ENCODE data around the gene IFT22.

Gene IFT22

DNA sequence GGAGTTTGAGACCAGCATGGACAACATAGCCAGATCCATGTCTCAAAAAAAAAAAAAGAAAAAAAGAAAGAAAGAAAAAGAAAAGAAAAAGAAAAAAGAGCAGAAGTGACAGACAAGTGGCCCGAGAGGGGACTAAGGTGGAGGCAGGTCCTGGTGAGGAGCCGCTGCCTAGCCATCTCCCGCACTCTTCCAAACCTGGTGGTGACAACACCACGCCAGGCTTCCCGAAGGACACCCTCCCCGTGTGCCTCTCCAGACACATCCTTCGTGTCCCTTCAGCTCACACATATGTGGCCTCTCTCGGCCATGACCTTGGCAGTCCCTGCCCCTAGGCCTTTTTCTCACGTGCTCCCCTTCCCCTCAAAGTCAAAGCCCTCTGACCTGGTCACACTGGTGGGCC is 36.4 kb downstream of the IFT22 start:
- TF ChIP-seq EGR1 (IDR thresholded peaks at IDR 0.05) (no peak), NFIC (IDR thresholded peaks at IDR 0.05) (no peak)

DNA sequence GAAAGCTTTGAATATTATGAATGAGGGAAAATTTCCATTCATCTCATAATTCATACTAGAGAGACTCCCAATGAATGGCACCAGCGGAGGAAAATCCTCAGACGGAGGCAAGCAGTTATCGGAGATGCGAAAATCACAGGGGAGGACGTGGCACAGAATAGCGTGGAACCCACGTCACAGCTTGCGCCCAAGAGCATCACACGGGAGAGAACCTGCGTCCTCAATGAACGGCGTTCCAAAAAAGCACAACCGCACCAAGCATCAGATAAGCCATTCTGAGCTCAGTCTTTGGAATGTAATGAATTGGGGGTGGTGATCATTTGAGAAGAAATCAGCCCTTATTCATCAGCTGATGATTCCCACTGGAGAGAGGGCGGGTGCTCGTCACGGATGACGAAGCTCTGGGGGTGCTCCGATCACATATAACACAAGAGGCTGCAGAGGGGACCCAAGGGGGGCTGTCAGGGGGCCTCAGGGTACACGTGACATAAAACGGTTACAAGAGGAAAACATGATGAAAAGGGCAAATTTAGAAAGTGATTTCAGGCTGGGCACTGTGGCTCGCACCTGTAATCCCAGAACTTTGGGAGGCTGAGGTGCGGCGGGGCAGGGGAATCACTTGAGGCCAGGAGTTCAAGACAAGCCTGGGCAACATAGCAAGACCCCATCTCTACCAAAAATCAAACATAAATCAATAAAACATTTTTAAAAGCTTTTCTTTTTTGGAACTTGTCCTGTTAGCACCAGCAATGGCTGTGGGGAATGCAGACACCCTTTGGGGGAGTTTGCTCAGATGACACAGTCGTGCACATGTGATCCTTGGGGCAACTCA is 42.9 kb downstream of the IFT22 start:
- TF ChIP-seq CEBPB (IDR thresholded peaks at IDR 0.05) (no peak), RAD21 (IDR thresholded peaks at IDR 0.05; ENCODE audit: low read depth) (no peak)

DNA sequence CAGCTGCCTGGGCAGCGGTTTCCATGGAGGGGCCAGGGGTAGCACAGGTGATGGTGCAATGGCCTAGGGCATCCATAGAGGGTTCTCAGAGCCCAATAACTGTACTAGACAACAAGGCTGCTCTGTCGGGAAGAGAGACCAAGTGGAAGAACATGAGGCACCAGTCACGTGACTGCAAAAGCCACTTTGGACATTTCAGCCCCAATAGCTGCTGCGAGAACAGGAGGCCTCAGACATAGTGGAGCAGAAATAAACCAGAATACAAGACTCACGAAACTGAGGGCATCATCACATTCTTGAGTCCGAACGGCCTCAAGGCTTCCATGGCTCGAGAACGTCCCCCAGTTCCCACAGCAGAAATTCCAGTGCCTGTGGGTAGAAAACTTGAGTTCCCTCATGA is 44.5 kb downstream of the IFT22 start:
- TF ChIP-seq, protein P1, sequence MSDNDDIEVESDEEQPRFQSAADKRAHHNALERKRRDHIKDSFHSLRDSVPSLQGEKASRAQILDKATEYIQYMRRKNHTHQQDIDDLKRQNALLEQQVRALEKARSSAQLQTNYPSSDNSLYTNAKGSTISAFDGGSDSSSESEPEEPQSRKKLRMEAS (IDR thresholded peaks at IDR 0.05), result no peak
- TF ChIP-seq ZBTB7A (IDR thresholded peaks at IDR 0.05; ENCODE audit: low read depth), result no peak
- no peak for TF ChIP-seq YY1 (IDR thresholded peaks at IDR 0.05; ENCODE audit: low read depth)
- TF ChIP-seq TCF12 (IDR thresholded peaks at IDR 0.05; ENCODE audit: low read depth), result no peak
- no peak for TF ChIP-seq TEAD4 (IDR thresholded peaks at IDR 0.05)
- TF ChIP-seq, protein P2, sequence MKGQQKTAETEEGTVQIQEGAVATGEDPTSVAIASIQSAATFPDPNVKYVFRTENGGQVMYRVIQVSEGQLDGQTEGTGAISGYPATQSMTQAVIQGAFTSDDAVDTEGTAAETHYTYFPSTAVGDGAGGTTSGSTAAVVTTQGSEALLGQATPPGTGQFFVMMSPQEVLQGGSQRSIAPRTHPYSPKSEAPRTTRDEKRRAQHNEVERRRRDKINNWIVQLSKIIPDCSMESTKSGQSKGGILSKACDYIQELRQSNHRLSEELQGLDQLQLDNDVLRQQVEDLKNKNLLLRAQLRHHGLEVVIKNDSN (IDR thresholded peaks at IDR 0.05), result no peak
- TF ChIP-seq NFIC (IDR thresholded peaks at IDR 0.05), result no peak
- TF ChIP-seq CEBPB (IDR thresholded peaks at IDR 0.05), result no peak
- no peak for TF ChIP-seq EP300 (IDR thresholded peaks at IDR 0.05; ENCODE audit: borderline replicate concordance)
- no peak for TF ChIP-seq CREB1 (IDR thresholded peaks at IDR 0.05; ENCODE audit: low read depth)
- TF ChIP-seq, protein P3, sequence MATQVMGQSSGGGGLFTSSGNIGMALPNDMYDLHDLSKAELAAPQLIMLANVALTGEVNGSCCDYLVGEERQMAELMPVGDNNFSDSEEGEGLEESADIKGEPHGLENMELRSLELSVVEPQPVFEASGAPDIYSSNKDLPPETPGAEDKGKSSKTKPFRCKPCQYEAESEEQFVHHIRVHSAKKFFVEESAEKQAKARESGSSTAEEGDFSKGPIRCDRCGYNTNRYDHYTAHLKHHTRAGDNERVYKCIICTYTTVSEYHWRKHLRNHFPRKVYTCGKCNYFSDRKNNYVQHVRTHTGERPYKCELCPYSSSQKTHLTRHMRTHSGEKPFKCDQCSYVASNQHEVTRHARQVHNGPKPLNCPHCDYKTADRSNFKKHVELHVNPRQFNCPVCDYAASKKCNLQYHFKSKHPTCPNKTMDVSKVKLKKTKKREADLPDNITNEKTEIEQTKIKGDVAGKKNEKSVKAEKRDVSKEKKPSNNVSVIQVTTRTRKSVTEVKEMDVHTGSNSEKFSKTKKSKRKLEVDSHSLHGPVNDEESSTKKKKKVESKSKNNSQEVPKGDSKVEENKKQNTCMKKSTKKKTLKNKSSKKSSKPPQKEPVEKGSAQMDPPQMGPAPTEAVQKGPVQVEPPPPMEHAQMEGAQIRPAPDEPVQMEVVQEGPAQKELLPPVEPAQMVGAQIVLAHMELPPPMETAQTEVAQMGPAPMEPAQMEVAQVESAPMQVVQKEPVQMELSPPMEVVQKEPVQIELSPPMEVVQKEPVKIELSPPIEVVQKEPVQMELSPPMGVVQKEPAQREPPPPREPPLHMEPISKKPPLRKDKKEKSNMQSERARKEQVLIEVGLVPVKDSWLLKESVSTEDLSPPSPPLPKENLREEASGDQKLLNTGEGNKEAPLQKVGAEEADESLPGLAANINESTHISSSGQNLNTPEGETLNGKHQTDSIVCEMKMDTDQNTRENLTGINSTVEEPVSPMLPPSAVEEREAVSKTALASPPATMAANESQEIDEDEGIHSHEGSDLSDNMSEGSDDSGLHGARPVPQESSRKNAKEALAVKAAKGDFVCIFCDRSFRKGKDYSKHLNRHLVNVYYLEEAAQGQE (IDR thresholded peaks at IDR 0.05; ENCODE audit: low read depth), result no peak
- no peak for TF ChIP-seq FOXM1 (IDR thresholded peaks at IDR 0.05; ENCODE audit: borderline replicate concordance, low read depth)
- no peak for TF ChIP-seq RAD21 (IDR thresholded peaks at IDR 0.05; ENCODE audit: low read depth)
- TF ChIP-seq TAF1 (IDR thresholded peaks at IDR 0.05; ENCODE audit: low read depth), result no peak
- no peak for TF ChIP-seq EGR1 (IDR thresholded peaks at IDR 0.05)

DNA sequence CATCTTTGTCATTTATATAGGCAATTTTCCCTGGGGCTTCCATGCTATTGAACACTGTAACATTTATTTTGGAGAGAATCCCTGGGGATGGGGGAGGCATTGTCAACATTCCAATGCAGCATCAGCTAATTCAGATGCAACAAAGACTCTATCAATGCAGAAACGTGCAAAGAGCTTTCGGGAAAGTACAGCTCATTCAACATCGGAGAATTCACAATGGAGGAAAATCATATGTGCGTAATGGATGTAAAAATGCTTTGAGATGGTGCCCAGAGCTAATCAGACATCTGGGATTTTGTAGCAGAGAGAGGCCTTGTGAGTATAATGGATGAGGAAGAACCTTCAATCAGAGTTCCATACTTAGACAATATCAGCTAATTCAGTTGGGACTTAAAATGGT is 48.4 kb downstream of the IFT22 start:
- TF ChIP-seq TAF1 (IDR thresholded peaks at IDR 0.05; ENCODE audit: low read depth) (no peak), CEBPB (IDR thresholded peaks at IDR 0.05) (no peak), FOXM1 (IDR thresholded peaks at IDR 0.05; ENCODE audit: borderline replicate concordance, low read depth) (no peak), EGR1 (IDR thresholded peaks at IDR 0.05) (no peak), EP300 (IDR thresholded peaks at IDR 0.05; ENCODE audit: borderline replicate concordance) (no peak), CREB1 (IDR thresholded peaks at IDR 0.05; ENCODE audit: low read depth) (no peak), ZBTB7A (IDR thresholded peaks at IDR 0.05; ENCODE audit: low read depth) (no peak), TCF12 (IDR thresholded peaks at IDR 0.05; ENCODE audit: low read depth) (no peak), TEAD4 (IDR thresholded peaks at IDR 0.05) (no peak), NFIC (IDR thresholded peaks at IDR 0.05) (no peak), RAD21 (IDR thresholded peaks at IDR 0.05; ENCODE audit: low read depth) (no peak), YY1 (IDR thresholded peaks at IDR 0.05; ENCODE audit: low read depth) (no peak)
- TF ChIP-seq, protein P2 (IDR thresholded peaks at IDR 0.05), result no peak
- TF ChIP-seq, protein P3 (IDR thresholded peaks at IDR 0.05; ENCODE audit: low read depth), result no peak
- TF ChIP-seq, protein P1 (IDR thresholded peaks at IDR 0.05), result no peak

DNA sequence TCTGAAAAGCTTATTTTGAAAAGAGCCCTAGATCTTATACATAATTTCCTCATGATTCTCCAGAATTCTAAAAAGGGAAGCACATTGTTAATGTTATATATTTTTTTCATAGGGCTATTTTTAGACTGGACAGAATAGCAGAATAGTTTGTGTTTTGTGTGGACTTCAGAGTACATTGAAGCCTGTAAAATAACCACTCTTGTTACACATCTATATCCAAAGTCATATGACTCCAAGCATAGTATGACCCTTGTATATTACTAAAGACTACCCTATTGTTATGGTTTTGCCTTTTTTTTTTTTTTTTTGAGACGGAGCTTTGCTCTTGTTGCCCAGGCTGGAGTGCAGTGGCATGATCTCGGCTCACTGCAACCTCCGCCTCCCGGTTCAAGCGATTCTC is 50.6 kb downstream of the IFT22 start:
- no peak for TF ChIP-seq CREB1 (IDR thresholded peaks at IDR 0.05; ENCODE audit: low read depth)
- TF ChIP-seq ZBTB7A (IDR thresholded peaks at IDR 0.05; ENCODE audit: low read depth), result no peak
- TF ChIP-seq RAD21 (IDR thresholded peaks at IDR 0.05; ENCODE audit: low read depth), result no peak
- TF ChIP-seq CEBPB (IDR thresholded peaks at IDR 0.05), result no peak
- TF ChIP-seq YY1 (IDR thresholded peaks at IDR 0.05; ENCODE audit: low read depth), result no peak
- TF ChIP-seq, protein P1 (IDR thresholded peaks at IDR 0.05), result no peak
- TF ChIP-seq FOXM1 (IDR thresholded peaks at IDR 0.05; ENCODE audit: borderline replicate concordance, low read depth), result no peak
- TF ChIP-seq TAF1 (IDR thresholded peaks at IDR 0.05; ENCODE audit: low read depth), result no peak
- no peak for TF ChIP-seq EGR1 (IDR thresholded peaks at IDR 0.05)
- no peak for TF ChIP-seq TEAD4 (IDR thresholded peaks at IDR 0.05)
- no peak for TF ChIP-seq EP300 (IDR thresholded peaks at IDR 0.05; ENCODE audit: borderline replicate concordance)
- TF ChIP-seq, protein P2 (IDR thresholded peaks at IDR 0.05), result no peak
- TF ChIP-seq NFIC (IDR thresholded peaks at IDR 0.05), result no peak
- TF ChIP-seq, protein P3 (IDR thresholded peaks at IDR 0.05; ENCODE audit: low read depth), result no peak

All from Ishikawa (cell line).